Measurements from ENCODE around the gene ATF4. TPM values are rescaled to one million over a fixed set of nuclear protein-coding genes. Genes with fewer than 3 reads are reported as not detected.
A peak's percentile ranks its signal among the peaks of the same experiment; 100 is the strongest.

Gene ATF4
- total RNA-seq, 1 experiment from 2014 or later = 466 TPM

GRCh38 chr22:39528080-39528661 lies 7.8 kb downstream of the ATF4 start:
- DNase-seq (ENCODE audit: low read depth) = no peak

DNA sequence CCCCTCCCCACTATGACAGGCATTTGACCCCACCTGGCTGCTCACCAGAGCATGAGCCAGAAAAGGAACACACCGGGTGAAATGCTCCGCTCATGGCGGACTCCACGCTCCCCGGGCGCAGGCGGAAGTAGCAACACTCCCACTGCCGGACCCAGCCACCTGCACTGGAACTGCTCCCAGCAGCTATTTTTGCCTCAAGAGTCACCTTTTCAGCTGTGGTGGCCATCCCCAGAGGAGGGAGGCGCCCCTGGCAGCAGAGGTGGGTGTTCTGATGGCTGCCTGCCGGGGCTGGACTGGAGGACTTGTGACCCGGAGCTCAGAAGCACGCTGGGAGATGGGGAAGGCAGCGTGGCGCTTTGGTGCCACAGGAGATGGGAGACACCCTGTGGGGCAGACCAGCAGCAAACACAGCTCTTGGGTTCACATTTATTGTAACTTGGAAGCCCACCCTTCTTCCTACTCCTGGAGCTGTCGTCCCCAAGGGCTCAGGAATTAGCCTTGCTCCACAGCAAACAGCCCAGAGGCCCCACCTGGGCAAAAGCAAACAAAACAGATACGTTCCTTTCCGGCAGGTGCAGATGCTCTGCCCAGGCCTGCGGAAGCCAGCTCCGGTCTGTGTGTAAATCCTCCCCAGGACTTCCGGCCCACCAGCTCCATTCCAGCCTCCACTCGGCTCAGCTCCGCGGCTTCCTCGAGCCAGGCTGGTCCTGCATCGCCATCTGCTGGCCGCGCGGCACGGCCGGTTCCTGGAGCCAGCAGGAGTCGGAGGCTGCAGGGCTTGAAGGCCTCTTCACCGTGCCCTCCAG lies 8.5 kb downstream of the ATF4 start:
- DNase-seq (ENCODE audit: low read depth) = peak; percentile 85

DNA sequence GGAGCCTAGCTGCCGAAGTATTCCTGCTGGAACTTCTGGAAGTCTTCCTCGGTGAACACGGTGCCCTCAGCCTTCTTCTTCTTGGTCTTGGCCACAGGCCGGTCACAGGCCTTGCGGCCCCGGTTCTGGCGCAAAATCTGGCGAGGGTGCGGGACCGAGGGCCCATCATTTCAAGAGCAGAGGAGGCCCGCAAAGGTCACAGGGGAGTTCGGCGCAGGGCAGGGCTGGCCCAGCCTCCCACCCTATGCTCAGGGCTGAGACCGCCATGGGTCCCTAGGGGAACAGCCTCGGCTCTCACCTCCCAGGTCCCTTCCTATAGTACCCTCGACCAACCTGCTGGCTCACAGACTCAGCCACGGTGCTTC lies 9.1 kb downstream of the ATF4 start:
- DNase-seq (ENCODE audit: low read depth) = no peak

DNA sequence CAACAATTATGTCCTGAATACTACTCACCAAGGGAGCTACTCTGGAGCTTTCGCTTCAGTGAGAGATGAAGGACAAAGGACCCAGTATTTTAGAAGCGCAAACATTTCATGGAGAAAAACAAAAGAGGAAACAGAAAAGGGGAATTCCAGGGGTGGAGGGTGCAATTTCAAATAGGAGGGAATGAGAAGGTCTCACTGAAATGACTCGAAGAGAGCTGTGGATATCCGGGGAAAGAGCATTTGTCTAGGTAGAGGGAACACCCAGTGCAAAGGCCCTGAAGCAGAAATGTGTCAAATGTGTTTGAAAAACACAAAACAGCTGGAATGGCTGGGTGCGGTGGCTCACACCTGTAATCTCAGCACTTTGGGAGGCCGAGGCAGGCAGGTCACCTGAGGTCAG lies 9.8 kb downstream of the ATF4 start:
- no peak for DNase-seq (ENCODE audit: low read depth)

DNA sequence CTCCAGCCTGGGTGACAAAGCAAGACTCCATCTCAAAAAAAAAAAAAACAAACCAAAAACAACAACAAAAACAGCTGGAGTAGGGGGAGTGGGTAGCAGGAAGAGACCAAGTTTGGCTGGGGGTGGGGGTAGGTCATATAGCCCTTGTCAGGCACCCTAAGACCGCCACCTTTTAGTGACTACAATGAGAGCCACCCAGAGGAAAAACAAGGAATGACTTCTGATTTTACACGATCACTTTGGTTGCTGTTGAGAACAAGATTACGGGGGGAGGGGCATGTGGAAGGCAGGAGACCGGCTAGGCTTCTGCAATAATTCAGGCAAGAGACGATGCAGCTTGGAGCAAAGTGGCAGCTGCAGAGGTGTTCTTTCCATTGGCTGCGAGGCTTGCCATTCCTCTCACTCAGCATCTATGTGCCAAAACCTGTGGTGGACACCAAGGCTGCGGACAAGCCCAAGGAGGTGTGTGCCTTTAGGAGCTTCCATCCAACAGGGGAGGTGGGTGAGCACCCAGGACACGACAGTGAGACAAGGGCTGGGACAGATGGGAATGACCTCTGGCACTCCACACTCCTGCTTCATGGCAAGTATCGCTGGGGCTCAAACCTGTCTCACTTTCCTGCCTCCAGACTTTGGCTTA lies 10.4 kb downstream of the ATF4 start:
- DNase-seq (ENCODE audit: low read depth) = peak; percentile 54

DNA sequence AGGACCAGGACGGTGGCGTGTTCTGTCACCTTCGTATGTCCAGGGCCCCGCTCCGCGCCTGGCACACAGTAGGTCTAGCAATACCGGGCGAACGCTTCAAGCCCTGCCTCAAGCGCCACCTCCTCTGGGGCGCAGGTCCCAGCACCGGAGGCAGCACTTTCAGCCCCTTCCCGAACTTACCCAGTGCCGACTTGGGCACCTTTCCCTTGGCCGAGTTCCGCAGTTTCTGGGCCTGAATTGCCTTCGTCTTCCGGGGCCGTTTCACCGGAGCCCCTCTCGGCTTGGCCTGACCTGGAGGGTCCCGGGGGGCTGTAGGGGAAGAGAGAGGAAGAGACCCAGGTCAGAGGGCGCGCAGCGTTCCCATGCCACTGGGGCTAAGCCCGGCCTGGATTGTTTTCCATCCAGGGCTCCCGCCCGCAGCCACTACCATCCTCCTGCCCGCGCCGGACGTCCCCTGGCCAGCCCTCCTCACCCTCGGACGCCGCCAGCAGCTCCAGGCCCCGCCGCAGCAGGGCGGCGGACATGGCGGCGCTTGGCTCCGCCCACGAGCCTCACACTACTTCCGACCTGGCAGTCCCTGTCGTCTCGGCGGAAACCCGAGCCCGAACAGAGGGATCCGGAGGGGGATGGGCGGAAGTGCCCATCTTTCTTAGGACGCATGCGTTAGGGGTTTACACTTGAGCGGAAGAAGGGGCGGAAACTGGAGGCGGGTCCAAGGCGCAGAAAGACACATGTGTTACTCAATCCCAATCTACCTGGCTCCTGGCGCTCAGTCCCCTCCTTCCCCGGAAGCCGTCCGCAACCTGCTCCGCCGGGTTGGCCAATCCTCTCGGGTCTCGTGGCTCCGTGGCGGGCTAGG lies 12.1 kb downstream of the ATF4 start, which contains the start of gene RPS19BP1:
Gene RPS19BP1 (minus strand): TSS at position 534 of the 859 bp plus-strand sequence. CDS start 10 bp downstream, at position 524.
- DNase-seq (ENCODE audit: low read depth) = peak; percentile 100

DNA sequence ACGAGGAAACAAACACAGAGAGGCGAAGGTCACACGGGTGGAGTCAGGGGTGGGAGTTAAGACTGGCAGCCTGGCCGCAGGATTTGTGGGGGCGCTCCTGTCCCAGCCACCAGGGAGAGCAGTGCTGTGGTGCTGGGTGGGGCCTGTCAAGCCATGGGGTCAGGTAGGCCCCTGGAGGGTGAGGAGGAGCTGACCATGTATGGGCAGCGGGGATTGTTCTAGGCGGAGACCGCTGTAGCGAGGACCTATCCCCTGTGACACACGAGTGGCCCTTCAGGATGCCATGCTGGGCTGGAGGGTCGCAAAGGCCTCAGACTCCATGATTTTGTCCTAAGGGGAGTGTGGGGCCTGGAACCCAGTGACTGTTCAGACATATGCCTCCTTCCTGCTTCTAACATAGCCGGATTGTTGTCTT lies 13.7 kb downstream of the ATF4 start:
- no peak for DNase-seq (ENCODE audit: low read depth)

DNA sequence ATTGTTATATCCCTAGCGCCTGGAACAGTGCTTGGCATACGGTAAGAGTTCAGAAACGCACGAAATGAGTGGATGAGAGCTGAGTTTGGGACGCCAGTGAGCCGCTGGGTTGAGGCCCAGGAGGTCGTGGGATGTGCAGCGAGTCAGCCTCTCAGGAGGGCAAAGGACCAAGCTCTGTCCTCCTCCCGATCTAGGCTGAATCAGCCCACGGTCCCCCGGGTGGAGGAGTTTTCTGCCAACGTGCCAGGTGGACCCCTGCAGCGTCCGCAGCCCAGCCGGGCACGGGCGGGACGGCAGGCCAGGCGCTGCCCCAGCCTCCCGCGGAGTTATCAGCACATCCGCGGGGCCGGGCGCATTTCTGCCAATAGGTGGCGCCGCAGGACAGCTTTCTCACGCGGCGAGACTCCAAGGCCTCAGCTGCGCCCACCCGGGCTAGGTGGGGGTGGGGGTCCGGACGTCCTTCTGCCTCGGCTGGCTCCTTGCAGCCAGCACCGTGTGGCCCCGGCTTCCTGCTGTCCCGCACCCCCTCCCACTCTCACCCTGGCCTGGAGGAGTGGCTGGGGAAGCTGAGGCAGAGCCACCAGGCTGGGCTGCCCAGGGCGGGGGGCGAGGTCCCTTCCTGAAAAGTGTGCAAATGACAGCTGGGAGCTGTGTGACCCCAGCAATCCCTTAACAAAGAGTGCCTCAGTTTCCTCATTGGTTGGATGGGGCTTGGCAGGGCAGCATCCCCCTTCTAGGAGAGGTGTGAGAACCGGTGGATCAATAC lies 14.4 kb downstream of the ATF4 start:
- DNase-seq (ENCODE audit: low read depth) = peak; percentile 61

GRCh38 chr22:39535357-39535725 lies 15.0 kb downstream of the ATF4 start:
- no peak for DNase-seq (ENCODE audit: low read depth)

- DNase-seq (ENCODE audit: low read depth) = no peak
Observed at GRCh38 chr22:39535831-39536449, 15.6 kb downstream of the ATF4 start.

GRCh38 chr22:39536711-39537110 lies 16.3 kb downstream of the ATF4 start:
- DNase-seq (ENCODE audit: low read depth) = no peak

- DNase-seq (ENCODE audit: low read depth) = no peak
Observed at GRCh38 chr22:39537975-39538374, 17.6 kb downstream of the ATF4 start.

DNA sequence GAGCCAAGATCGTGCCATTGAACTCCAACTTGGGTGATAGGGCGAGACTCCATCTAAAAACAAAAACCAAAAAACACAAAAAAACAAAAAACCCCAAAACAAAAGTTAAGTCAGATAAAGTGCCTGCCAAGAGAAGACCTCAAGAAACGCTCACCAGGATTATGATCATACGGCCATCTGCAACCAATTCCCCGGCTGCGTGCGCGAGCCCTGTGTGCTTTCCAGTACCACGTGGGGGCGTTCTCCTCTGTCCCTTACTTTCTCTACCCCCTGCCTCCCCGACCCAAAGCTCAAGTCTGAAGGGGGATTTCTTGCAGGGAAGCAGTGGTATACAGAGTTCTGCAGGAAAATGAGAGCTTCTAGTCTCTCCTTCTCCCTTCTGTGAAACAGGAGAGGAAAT lies 22.7 kb downstream of the ATF4 start:
- DNase-seq (ENCODE audit: low read depth) = no peak

DNA sequence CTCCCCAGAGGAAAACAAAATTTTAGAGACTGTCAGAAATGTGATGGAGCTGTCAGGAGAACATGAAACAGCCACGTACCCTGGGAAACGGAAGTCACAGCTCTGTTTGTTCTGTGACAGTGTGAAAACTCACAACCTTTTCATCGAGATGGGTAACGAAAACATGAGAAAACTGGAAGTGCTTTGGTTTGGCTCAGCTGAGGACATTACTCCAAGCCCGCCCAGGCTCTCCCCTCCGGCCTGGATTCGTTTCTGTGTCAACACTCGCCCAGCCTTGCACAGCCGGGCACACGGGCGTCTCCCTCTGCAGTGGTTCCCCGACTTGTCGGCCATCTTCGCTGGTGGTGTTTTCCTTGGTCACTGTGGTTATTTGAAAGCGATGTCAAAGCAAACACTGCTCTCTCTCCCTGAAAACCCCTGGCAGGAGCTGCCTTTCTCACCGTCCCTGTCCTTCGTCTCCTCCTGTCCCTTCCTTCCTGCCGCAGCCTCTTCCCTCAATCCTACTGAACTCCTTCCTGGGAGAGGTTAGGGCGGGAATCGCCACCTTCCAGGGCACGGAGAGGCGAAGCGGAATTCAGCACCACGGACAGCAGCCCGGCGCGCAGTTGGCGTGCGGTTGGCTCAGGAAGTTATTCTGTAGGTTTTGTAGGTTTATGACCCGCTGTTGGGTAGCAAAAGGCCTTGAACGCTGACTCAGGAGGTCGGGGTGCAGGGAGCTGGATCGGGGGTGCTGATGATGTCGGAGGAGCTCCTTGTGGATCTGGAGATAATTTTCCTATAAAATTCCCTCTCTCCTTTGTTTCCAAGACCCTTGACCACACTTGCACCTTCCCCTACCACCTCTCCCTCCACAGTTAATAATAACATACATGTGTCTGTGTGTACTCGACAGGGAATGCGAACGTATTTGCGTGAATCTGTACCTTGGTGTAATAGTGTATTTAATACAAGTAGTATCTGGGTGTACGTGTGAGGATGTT lies 25.3 kb downstream of the ATF4 start:
- no peak for DNase-seq (ENCODE audit: low read depth)

GRCh38 chr22:39546889-39547586 lies 26.7 kb downstream of the ATF4 start:
- DNase-seq (ENCODE audit: low read depth) = no peak

- DNase-seq (ENCODE audit: low read depth) = no peak
Observed at GRCh38 chr22:39547587-39547947, 27.2 kb downstream of the ATF4 start.

DNA sequence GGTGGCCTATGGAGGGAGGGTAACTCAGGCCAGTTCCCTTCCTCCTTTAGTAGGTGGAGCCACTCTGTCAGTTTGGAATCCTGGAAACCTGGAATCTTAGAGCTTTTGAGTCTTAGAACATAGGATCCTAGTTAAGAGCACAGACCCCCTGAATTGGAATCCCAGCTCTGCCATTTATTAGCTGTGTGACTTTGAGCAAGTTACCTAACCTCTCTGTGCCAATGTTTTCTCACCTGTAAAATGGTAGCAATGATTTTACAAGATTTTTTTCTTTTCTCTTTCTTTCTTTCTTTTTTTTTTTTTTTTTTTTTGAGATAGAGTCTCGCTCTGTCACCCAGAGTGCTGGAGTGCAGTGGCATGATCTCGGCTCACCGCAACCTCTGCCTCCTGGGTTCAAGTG lies 33.1 kb downstream of the ATF4 start:
- no peak for DNase-seq (ENCODE audit: low read depth)

DNA sequence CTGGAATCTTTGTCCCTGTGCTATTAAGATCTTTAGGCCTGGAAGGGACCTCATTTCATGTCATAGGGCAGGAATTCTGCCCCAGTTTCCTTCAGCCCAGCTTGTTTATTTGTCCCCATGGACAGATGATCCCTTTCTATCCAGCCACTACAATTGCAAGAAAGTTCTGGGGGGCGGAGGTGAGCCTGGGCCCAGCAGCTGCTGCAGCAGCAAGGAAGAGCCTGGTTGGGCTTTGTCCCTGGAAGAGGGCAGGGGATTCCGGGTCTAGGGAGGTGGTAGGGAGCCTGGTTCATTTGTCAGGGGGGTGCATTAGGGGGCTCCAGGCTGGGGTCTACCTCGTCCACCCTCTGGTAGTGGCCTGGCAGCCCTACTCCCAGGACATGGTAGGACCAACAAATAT lies 33.8 kb downstream of the ATF4 start:
- no peak for DNase-seq (ENCODE audit: low read depth)
